ENCODE results near the gene XXYLT1.

The XXYLT1 gene

DNA sequence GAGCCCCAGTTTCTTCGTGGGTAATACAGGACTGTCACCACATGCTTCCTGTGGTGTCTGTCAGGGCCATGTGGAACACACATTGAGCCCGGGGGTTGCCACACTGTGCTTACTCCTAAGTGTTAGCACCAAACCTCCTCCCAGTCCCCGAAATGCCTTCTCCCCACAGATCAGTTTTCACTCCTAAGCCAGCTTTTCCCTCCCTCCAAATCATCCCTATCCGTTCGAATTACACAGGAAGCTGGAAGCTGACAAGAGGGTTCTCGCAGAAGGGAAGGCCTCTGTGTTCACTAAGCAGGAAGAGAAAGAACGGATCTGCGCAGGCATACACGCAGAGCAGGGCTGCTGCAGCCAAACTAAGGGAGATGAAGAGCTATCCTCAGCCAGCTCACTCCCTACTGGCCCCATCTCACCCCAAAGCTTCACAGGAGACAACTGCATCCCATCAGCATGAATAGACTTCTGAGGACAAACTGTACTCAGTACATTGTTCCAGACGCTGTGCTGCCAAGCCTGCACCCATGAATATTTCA is 32.3 kb downstream of the XXYLT1 start (continued):
- TF ChIP-seq, protein P1, sequence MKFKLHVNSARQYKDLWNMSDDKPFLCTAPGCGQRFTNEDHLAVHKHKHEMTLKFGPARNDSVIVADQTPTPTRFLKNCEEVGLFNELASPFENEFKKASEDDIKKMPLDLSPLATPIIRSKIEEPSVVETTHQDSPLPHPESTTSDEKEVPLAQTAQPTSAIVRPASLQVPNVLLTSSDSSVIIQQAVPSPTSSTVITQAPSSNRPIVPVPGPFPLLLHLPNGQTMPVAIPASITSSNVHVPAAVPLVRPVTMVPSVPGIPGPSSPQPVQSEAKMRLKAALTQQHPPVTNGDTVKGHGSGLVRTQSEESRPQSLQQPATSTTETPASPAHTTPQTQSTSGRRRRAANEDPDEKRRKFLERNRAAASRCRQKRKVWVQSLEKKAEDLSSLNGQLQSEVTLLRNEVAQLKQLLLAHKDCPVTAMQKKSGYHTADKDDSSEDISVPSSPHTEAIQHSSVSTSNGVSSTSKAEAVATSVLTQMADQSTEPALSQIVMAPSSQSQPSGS (tag by site-specific recombination; IDR thresholded peaks at IDR 0.05; ENCODE audit: low read depth) = no peak
- TF ChIP-seq ZNF548 (tag by site-specific recombination; IDR thresholded peaks at IDR 0.05) = no peak
- TF ChIP-seq, protein P2, sequence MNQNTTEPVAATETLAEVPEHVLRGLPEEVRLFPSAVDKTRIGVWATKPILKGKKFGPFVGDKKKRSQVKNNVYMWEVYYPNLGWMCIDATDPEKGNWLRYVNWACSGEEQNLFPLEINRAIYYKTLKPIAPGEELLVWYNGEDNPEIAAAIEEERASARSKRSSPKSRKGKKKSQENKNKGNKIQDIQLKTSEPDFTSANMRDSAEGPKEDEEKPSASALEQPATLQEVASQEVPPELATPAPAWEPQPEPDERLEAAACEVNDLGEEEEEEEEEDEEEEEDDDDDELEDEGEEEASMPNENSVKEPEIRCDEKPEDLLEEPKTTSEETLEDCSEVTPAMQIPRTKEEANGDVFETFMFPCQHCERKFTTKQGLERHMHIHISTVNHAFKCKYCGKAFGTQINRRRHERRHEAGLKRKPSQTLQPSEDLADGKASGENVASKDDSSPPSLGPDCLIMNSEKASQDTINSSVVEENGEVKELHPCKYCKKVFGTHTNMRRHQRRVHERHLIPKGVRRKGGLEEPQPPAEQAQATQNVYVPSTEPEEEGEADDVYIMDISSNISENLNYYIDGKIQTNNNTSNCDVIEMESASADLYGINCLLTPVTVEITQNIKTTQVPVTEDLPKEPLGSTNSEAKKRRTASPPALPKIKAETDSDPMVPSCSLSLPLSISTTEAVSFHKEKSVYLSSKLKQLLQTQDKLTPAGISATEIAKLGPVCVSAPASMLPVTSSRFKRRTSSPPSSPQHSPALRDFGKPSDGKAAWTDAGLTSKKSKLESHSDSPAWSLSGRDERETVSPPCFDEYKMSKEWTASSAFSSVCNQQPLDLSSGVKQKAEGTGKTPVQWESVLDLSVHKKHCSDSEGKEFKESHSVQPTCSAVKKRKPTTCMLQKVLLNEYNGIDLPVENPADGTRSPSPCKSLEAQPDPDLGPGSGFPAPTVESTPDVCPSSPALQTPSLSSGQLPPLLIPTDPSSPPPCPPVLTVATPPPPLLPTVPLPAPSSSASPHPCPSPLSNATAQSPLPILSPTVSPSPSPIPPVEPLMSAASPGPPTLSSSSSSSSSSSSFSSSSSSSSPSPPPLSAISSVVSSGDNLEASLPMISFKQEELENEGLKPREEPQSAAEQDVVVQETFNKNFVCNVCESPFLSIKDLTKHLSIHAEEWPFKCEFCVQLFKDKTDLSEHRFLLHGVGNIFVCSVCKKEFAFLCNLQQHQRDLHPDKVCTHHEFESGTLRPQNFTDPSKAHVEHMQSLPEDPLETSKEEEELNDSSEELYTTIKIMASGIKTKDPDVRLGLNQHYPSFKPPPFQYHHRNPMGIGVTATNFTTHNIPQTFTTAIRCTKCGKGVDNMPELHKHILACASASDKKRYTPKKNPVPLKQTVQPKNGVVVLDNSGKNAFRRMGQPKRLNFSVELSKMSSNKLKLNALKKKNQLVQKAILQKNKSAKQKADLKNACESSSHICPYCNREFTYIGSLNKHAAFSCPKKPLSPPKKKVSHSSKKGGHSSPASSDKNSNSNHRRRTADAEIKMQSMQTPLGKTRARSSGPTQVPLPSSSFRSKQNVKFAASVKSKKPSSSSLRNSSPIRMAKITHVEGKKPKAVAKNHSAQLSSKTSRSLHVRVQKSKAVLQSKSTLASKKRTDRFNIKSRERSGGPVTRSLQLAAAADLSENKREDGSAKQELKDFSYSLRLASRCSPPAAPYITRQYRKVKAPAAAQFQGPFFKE (tag by site-specific recombination; IDR thresholded peaks at IDR 0.05; ENCODE audit: borderline replicate concordance) = no peak
- TF ChIP-seq ZNF350 (tag by site-specific recombination; IDR thresholded peaks at IDR 0.05) = no peak
- no peak for TF ChIP-seq ZNF585B (tag by site-specific recombination; IDR thresholded peaks at IDR 0.05)
- TF ChIP-seq ZNF677 (tag by site-specific recombination; IDR thresholded peaks at IDR 0.05) = no peak
- no peak for TF ChIP-seq ZNF433 (tag by site-specific recombination; IDR thresholded peaks at IDR 0.05; ENCODE audit: low read depth)

DNA sequence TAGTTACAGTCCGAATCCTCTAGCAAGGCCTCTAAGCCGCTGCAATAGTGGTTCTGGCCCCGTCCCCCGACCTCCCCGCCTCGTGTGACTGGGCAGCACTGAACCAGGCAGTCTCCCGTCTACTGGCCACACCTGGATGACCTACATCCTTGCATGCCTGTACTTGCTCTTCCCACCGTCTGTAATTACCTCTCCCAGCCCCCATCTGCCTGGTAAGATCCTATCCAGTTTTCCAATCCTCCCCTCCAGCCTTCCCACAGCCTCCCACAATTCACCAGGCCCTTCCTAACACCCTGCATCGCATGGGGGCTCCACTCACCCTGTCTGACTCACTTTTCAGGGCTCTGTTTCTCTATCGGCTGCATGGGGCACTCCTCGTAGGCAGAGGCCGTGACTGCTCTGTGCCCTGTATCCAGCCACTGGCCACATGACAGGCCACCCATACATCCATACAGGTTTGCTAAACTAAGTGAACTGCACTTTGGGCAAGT is 32.8 kb downstream of the XXYLT1 start:
- no peak overlapping the region for H3K27ac ChIP-seq (ENCODE audit: extremely low read depth, low read depth, low read length)
- TF ChIP-seq, protein P3, sequence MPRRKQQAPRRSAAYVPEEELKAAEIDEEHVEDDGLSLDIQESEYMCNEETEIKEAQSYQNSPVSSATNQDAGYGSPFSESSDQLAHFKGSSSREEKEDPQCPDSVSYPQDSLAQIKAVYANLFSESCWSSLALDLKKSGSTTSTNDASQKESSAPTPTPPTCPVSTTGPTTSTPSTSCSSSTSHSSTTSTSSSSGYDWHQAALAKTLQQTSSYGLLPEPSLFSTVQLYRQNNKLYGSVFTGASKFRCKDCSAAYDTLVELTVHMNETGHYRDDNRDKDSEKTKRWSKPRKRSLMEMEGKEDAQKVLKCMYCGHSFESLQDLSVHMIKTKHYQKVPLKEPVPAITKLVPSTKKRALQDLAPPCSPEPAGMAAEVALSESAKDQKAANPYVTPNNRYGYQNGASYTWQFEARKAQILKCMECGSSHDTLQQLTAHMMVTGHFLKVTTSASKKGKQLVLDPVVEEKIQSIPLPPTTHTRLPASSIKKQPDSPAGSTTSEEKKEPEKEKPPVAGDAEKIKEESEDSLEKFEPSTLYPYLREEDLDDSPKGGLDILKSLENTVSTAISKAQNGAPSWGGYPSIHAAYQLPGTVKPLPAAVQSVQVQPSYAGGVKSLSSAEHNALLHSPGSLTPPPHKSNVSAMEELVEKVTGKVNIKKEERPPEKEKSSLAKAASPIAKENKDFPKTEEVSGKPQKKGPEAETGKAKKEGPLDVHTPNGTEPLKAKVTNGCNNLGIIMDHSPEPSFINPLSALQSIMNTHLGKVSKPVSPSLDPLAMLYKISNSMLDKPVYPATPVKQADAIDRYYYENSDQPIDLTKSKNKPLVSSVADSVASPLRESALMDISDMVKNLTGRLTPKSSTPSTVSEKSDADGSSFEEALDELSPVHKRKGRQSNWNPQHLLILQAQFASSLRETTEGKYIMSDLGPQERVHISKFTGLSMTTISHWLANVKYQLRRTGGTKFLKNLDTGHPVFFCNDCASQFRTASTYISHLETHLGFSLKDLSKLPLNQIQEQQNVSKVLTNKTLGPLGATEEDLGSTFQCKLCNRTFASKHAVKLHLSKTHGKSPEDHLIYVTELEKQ (tag by site-specific recombination; IDR thresholded peaks at IDR 0.05; ENCODE audit: borderline replicate concordance) = no peak
- no peak for TF ChIP-seq ZNF510 (tag by site-specific recombination; IDR thresholded peaks at IDR 0.05; ENCODE audit: insufficient replicate concordance)
- TF ChIP-seq BCL11A (tag by site-specific recombination; IDR thresholded peaks at IDR 0.05; ENCODE audit: low read depth) = no peak
- no peak for TF ChIP-seq ZNF292 (tag by site-specific recombination; IDR thresholded peaks at IDR 0.05; ENCODE audit: borderline replicate concordance, low read depth)
- no peak for TF ChIP-seq GLIS1 (tag by site-specific recombination; IDR thresholded peaks at IDR 0.05)
- no peak for TF ChIP-seq ZNF747 (tag by site-specific recombination; IDR thresholded peaks at IDR 0.05)
- no peak for TF ChIP-seq ZNF16 (tag by site-specific recombination; IDR thresholded peaks at IDR 0.05; ENCODE audit: low read depth)
- no peak for TF ChIP-seq ZNF175 (tag by site-specific recombination; IDR thresholded peaks at IDR 0.05)
- no peak for TF ChIP-seq ZNF248 (tag by site-specific recombination; IDR thresholded peaks at IDR 0.05)
- TF ChIP-seq, protein P4, sequence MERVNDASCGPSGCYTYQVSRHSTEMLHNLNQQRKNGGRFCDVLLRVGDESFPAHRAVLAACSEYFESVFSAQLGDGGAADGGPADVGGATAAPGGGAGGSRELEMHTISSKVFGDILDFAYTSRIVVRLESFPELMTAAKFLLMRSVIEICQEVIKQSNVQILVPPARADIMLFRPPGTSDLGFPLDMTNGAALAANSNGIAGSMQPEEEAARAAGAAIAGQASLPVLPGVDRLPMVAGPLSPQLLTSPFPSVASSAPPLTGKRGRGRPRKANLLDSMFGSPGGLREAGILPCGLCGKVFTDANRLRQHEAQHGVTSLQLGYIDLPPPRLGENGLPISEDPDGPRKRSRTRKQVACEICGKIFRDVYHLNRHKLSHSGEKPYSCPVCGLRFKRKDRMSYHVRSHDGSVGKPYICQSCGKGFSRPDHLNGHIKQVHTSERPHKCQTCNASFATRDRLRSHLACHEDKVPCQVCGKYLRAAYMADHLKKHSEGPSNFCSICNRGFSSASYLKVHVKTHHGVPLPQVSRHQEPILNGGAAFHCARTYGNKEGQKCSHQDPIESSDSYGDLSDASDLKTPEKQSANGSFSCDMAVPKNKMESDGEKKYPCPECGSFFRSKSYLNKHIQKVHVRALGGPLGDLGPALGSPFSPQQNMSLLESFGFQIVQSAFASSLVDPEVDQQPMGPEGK (tag by site-specific recombination; IDR thresholded peaks at IDR 0.05) = no peak
- no peak for TF ChIP-seq ZNF561 (tag by site-specific recombination; IDR thresholded peaks at IDR 0.05; ENCODE audit: borderline replicate concordance)
- TF ChIP-seq, protein P5, sequence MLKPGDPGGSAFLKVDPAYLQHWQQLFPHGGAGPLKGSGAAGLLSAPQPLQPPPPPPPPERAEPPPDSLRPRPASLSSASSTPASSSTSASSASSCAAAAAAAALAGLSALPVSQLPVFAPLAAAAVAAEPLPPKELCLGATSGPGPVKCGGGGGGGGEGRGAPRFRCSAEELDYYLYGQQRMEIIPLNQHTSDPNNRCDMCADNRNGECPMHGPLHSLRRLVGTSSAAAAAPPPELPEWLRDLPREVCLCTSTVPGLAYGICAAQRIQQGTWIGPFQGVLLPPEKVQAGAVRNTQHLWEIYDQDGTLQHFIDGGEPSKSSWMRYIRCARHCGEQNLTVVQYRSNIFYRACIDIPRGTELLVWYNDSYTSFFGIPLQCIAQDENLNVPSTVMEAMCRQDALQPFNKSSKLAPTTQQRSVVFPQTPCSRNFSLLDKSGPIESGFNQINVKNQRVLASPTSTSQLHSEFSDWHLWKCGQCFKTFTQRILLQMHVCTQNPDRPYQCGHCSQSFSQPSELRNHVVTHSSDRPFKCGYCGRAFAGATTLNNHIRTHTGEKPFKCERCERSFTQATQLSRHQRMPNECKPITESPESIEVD (tag by site-specific recombination; IDR thresholded peaks at IDR 0.05) = no peak
- no peak for TF ChIP-seq GLI4 (tag by site-specific recombination; IDR thresholded peaks at IDR 0.05)
- H3K4me1 ChIP-seq (ENCODE audit: control insufficient read depth, insufficient read depth, low read length) = no peaks in the 10 kb centered on the region
- peaks cover 0 to 8% of the 10 kb centered on the region in 2 experiments; a peak in 1 of 3 replicates for H3K36me3 ChIP-seq (ENCODE audit: control insufficient read depth in 2 of 2, insufficient read depth in 1 of 2, low read length in 2 of 2)
- CTCF ChIA-PET = no interaction called here
- no peak overlapping the region for H3K4me3 ChIP-seq (ENCODE audit: low read depth, low read length)
- POLR2A ChIA-PET = no interaction called here
- no peaks in the 10 kb centered on the region for H3K9me3 ChIP-seq (ENCODE audit: control insufficient read depth, insufficient read depth, low read depth, low read length)

All from HEK293 (cell line).